Fibroblast of skin of scalp (primary cell): ENCODE measurements around the gene CNP.

Experiments used
- DNase-seq: peaks from one replicate; pipeline ENCODE4 v3.0.0-alpha.2; 2013

CNP gene

DNA sequence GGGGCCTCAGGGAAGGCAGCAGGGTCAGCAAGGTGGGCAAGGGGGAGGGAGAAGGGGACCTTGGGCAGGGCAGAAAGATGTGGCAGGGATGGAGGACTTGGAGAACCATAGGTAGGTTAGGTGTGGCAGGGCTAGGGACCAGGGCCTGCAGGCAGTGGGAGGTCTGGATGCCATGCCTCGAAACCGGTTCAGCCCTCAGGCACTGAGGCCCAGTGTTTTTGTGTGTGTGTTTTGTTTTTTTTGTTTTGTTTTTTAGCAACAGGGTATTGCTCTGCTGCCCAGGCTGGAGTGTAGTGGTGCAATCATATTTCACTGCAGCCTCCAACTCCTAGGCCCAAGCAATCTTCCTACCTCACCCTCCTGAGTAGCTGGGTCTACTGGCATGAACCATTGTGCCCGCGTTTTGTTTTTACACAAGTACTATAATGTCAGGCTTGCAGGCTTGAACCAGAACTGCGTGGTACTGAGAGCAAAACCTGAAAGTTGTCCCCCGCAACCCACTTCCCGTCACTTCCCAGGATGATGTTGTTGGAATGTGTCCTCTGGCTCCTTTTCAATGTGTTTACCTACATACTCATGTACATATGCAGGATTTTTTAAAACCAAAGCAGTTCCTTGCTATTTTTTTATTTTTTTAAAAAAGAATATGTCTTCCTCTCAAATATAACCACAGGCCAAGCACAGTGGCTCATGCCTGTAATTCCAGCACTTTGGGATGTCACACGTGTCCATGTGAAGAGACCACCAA lies 23.8 kb upstream of the CNP start:
- DNase-seq: no peak

DNA sequence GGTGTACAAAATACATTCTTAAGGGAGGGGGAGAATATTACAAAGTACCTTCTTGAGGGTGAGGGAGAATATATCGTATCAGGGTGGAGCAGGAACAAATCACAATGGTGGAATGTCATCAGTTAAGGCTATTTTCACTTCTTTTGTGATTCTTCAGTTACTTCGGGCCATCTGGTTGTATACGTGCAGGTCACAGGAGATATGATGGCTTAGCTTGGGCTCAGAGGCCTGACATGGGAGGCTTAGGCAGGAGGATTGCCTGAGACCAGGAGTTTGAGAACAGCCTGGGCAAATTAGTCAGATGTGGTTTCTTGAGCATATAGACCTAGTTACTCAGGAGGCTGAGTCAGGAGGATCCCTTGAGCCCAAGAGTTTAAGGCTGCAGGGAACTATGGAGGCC lies 23.1 kb upstream of the CNP start:
- DNase-seq: no peak

DNA sequence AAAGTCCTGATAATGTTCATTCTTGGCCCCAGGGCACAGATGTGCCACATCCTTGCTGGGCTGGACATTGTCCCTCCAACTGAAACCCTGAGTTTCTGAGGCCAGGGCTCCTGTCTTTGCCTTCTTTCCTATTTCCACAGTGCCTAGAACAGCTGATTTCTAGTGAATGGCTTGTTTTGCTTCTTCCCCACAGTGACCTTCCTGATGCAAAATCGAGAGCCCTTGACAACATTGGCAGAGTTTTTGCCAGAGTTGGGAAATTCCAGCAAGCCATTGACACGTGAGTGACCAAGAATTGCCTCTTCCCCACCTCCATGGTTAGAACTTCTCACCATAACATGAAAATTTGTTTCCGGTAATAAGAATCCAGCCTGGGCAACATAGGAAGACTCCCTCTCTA lies 21.7 kb upstream of the CNP start:
- DNase-seq: no peak

DNA sequence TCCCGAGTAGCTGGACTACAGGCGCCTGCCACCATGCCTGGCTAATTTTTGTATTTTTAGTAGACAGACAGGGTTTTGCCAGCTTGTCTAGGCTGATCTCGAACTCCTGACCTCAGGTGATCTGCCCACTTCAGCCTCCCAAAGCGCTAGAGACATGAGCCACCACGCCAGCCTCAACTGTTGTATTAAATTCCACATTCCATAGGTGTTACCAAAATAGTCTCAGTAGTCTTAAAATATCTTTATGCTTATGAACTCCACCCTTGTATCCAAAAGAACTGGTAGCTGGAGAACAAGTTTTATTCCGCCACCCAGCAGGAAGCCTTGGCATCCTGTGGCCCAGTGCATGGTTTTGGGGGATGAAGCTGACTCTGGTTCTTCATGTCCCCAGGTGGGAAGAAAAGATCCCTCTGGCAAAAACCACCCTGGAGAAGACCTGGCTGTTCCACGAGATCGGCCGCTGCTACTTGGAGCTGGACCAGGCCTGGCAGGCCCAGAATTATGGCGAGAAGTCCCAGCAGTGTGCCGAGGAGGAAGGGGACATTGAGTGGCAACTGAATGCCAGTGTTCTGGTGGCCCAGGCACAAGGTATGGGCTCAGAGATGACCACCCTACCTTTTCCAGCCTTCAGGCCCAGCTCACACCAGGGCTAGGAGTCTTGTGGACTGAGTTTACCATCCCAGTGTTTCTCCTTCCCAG lies 17.7 kb upstream of the CNP start:
- no peak for DNase-seq

GRCh38 chr17:41956522-41956921 lies 10.1 kb upstream of the CNP start:
- DNase-seq: no peak

- DNase-seq: peak; percentile 13
Observed at GRCh38 chr17:41957031-41957868, 9.3 kb upstream of the CNP start.

DNA sequence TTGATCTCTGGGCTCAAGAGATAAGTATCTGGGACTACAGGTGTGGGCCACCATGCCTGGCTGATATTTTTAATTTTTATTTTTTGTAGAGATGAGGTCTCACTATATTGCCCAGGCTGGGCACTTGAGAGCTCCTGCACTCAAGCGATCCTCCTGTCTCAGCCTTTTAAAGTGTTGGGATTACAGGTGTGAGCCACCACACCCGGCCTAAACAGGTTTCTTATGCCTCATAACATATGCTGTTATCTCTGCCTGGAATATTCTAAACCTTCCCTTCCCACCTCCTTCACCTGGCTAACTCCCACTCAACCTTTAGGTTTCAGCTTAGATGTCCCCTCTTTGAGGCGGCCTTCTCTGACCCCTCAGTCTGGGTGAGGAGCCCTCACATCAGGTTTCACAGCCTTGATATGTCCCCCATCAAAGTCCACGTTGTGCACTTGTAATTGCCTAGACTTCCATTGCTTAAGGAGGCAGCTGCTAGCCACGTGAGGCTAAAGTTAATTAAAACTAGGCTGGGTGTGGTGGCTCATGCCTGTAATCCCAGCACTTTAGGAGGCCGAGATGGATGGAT lies 8.6 kb upstream of the CNP start:
- no peak for DNase-seq

GRCh38 chr17:41959030-41959335 lies 7.6 kb upstream of the CNP start:
- no peak for DNase-seq

DNA sequence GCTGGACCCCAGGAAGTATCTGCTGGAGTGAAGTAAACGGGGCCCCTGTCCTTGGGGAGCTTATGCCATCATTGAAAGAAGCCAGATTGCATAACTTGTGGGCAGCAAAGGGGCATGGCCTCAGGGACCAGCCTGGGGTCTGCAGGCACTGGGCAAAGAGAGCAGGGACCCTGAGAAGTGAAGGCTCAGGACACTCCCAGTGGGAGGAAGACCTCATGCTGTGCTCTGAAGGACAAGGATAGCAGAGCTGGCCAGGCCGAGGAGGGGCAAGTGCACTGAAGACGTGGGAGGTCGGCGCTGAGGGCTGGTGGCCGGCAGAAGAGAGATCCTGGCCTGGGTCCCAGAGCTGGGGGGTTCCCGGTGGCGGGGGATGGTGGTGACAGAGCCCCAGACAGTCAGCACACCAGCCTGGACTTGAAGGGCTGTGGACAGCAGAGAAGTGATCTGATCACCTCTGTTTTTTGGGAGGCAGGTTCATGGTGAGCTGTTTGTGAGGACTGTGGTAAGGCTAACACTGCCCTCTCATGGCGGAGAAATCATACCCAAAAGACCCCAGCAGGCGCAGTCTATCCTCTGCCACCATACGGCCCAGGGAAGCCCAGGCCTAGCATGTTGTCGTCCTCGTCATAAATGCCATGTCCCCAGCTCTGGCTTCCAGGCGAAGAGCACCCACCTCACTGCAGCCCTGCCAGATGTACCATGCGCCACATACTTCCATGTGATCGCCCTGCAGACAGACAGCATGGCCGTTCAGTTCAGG lies 7.1 kb upstream of the CNP start:
- peak; percentile 58 for DNase-seq

DNA sequence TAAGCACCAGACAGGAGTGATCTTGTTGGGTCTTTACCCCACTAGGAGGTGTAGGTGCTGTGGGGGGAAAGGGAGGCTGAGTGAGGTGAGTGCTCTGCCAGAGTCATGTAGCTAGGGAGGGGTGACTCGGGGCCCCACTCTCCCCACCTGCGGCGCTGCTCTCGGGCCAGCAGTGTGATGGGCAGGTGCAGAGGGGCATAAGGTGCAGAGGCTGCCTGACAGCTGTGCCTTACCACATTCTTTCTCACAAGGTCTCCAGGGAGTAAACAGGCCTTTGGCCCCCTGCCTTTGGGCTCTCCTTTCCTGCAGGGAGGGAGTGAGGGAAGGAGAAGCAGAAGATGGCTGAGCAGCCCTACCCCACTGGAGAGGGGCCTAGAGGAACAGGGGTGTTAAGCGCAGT lies 4.5 kb upstream of the CNP start:
- DNase-seq: no peak

- peak; percentile 53 for DNase-seq
Observed at GRCh38 chr17:41962768-41963434, 3.7 kb upstream of the CNP start.

- DNase-seq: peak; percentile 25
Observed at GRCh38 chr17:41965694-41966462, 717 bp upstream of the CNP start.

DNA sequence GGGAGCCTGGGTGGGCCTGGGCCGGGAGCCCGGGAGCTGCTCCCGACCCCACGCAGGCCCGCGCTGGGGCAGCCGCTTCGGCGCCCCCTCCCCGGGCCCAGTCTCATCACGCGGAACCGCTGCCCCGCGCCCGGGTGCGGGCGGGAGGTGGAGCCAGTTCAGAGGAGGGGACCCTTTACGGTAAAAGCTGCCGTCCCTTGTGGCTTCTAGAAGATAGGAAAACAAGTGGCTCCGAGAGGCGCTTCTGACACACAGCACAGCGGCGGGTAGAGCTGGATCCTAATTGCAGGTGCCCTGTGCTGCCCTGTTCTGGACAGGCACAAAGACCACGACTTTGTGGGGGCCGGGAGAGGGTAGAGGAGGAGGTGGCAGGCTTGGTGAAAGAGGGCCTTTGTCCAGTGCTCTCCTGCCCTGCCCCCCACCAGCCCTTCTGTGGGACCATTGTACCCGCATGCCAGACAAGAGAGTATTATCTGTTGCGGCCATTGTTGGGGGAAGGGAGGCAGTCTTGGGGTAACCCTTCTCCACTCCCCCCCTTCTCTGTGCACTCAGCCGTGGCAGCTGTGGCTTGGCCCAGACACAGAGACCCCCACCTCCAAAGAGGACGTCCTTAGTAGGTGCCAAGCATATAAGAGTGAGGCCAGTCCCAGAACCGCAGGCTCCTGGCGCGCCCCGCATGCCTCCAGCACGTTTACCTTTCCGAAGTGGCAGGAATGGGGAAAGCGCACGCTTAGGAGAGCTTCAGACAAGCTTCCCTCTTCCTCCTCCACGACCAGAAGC lies 736 bp downstream of the CNP start:
- peak; percentile 8 for DNase-seq

DNA sequence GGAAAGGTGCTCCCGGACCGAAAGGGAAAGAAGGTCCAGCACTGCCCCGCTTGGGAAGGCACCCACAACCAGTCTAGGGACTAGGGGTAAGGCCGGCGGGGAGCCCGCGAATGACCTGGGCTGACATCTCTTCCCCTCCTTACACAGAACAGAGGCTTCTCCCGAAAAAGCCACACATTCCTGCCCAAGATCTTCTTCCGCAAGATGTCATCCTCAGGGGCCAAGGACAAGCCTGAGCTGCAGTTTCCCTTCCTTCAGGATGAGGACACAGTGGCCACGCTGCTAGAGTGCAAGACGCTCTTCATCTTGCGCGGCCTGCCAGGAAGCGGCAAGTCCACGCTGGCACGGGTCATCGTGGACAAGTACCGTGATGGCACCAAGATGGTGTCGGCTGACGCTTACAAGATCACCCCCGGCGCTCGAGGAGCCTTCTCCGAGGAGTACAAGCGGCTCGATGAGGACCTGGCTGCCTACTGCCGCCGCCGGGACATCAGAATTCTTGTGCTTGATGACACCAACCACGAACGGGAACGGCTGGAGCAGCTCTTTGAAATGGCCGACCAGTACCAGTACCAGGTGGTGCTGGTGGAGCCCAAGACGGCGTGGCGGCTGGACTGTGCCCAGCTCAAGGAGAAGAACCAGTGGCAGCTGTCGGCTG lies 1.5 kb downstream of the CNP start:
- no peak for DNase-seq

GRCh38 chr17:41968676-41969075 lies 2.1 kb downstream of the CNP start:
- DNase-seq: no peak

GRCh38 chr17:41970901-41971331 lies 4.3 kb downstream of the CNP start:
- DNase-seq: no peak

GRCh38 chr17:41971721-41972523 lies 5.3 kb downstream of the CNP start:
- no peak for DNase-seq

DNA sequence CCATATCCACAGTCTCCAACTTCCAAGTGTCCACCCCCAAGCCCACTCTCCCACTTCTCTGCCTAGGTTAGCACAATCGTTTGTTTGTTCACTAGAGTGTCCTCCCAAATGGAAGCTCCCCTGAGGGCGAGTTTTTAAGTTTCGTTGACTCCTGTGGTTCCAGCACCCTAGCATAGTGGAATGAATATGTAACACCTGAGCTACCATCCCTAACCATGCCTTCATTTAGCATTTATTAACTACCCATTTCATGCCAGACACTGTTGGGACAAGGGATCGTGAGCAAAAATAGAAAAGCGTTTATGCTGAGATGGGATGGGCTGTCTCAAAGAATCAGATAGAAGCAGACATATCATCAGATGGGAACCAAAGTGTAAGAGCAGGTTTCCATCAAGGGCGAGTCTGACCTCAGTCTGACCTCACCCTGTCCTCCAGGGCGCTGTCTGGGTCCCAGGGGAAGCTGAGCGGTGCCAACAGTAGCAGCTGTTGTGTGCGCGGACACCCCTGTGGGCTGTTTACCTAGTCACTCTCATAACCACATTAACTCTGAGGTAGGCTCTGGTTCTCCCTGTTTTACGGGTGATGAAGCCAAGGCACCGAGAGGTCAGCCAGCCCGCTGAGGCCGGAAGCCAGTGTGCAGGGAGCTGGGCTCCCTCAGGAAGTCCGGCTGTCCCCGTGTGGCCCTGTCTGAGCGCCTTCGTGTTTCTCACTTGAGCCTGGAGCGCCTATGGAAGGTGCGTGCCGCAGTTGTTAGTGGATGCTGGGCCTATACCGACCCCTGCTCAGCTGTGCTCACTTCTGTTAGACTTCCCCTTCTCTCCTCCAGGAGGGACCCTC lies 6.2 kb downstream of the CNP start:
- no peak for DNase-seq
